AG09319 (cell line): Measurements from ENCODE around the gene ABCB8.

Experiments used
- DNase-seq: peaks from one replicate; pipeline ENCODE4 v3.0.0-alpha.2; 2010; ENCODE audit warnings: low read depth; ENCODE audit errors: extremely low read depth
- CTCF ChIP-seq: IDR thresholded peaks from 2 replicates; pipeline ENCODE4 v1.5.1; 2011; ENCODE audit warnings: low read depth, mild to moderate bottlenecking, inconsistent platforms, low read length, moderate library complexity

Gene ABCB8

DNA sequence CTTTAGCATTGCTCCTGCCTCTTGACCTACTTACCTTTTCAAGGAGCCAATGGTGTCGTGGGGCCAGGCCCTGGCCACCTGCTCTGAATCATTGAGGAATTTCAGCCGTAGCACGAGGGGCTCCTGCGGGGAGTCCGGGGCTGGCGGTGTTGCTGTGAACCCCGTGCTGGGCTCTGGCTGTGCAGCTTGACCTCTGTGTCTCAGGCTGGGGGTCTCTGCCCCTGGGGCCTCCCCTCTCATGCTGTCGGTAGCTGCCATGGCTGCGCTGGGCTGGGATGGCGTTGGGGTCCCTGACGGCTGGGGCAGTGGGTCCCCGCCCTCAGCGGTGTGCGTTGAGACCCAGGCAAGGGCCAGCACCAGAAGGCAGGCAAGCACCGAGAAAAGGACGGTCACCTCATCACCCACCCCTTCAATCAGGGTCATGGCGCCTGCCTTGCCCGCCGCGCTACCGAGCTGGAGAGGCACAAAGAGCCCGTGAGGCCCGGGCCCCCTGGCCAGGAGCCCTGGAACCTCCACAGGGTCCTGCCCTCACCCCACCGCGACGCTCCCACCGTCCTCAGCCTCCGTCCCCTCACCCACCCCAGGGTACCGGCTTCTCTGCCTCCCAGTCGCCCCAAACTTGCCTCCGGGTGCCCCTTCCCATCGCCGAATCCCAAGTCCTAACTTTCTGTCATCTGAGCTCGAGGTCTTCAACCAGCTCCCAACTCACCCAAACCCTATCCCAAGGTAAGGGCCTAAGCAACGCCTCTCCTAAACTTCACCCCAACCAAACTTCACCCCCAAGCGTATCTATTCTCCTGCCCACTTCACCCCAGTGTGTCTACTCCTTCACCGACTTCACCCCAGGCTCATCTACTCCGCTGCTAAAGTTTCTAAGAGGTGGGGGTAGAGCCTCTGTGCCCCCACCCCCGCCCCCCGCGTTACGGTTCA, 54.2 kb downstream of the ABCB8 start:
- no peak for DNase-seq
- TF ChIP-seq CTCF, result no peak

- DNase-seq, result no peak
- no peak for TF ChIP-seq CTCF
Measured at GRCh38 chr7:151083071-151083823, 55.0 kb downstream of the ABCB8 start, which contains the start of gene TMUB1. TMUB1 (minus strand) TSS chr7:151083493; CDS start chr7:151082563, 930 bp downstream.

GRCh38 chr7:151083824-151084160, 55.5 kb downstream of the ABCB8 start:
- TF ChIP-seq CTCF, result no peak
- no peak for DNase-seq

- no peak for DNase-seq
- no peak for TF ChIP-seq CTCF
Measured at GRCh38 chr7:151085329-151085690, 57.1 kb downstream of the ABCB8 start.

DNA sequence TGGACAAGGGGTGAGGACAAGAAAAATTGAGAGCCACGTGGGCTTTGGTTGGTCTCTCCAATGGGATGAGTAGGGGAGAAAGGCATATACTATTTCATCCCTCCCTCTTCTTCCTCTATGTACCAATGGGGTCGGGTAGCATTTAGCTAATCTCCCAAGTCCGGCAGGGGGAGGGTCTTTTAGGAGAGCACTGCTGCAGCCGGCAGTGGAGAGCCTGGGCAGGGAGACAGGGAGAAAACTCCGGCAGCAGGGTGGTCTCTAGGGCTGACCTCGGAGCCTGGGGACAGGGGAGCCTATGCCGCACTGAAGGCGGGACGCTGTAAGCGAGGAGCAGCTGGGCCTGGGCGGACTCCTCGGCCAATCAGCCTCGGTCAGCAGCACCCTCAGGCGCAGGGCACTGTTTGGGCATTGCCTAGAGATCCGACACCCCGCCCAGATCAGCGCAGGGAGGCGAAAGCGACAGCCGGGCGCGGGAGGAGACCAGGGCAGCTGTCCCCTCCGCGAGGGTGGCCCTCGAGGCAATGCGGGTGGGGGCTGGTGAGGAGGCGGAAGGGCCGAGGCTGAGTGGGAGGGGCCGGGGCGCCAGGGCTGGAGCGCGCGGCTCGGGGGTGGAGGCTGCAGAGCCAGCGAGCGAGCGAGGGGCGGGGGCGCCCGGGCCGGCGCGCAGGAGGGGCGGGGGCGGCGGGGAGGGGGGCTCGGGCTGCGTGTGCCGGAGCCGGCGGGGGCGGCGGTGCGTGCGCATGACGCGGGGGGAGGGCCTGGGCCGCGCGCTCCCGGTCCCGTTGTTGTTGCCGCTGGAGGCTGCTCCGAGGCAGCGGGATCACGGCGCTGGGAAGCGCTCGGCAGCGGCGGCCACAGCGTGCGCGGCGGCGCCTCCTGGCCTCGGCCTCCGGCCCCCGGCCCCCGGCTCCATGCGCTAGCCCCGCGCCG, 57.7 kb downstream of the ABCB8 start, which contains the start of gene AGAP3:
Gene AGAP3 (plus strand): TSS at position 785 of the 930 bp plus-strand sequence. CDS start 267 bp downstream, outside the sequence.
- DNase-seq, result no peak
- TF ChIP-seq CTCF, result no peak

DNA sequence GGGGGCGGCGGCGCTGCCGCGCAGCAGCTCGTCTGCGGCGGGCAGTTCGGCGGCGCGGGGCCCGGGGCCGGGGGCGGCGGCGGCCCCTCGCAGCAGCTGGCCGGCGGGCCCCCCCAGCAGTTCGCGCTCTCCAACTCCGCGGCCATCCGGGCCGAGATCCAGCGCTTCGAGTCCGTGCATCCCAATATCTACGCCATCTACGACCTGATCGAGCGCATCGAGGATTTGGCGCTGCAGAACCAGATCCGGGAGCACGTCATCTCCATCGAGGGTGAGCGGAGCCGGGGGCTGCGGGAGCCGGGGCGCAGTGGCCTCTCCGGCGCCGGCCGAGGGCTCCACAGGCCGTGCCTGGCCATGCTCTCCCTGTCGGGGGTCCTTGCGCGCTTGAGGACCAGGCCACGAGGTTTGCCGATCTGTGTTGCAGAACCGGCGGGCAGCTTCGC, 58.6 kb downstream of the ABCB8 start:
- no peak for TF ChIP-seq CTCF
- DNase-seq, result no peak
